Mesenchymal stem cell (in vitro differentiated cells and primary cell): ENCODE measurements around the gene HOXC11.

Source experiments
- DNase-seq: peaks from one replicate; pipeline ENCODE4 v3.0.0-alpha.2; 2013
- H2AFZ ChIP-seq: one replicate; pipeline ENCODE4 v1.6.1; 2013; ENCODE audit warnings: low read depth, mild to moderate bottlenecking, control low read depth, inconsistent platforms, low read length, moderate library complexity
- H2AK5ac ChIP-seq: 2 replicates; pipeline ENCODE4 v1.6.1; 2013; ENCODE audit warnings: low read length, moderate library complexity, mild to moderate bottlenecking, inconsistent platforms; ENCODE audit not compliant: severe bottlenecking
- H2BK120ac ChIP-seq: one replicate; pipeline ENCODE4 v1.6.1; 2013; ENCODE audit warnings: low read depth, mild to moderate bottlenecking, inconsistent platforms, low read length, moderate library complexity
- H2BK12ac ChIP-seq, 2 experiments: one replicate each; pipeline ENCODE4 v1.6.1; 2013; ENCODE audit warnings: inconsistent platforms in 2 of 2, low read length in 2 of 2, mild to moderate bottlenecking in 2 of 2, moderate library complexity in 2 of 2, control low read depth in 1 of 2
- H2BK15ac ChIP-seq: one replicate; pipeline ENCODE4 v1.6.1; 2013; ENCODE audit warnings: mild to moderate bottlenecking, low read depth, inconsistent platforms; ENCODE audit not compliant: poor library complexity, severe bottlenecking
- H2BK5ac ChIP-seq: 2 replicates; pipeline ENCODE4 v1.6.1; 2013; ENCODE audit warnings: low read depth, mild to moderate bottlenecking, low read length, control low read depth, inconsistent platforms; ENCODE audit not compliant: poor library complexity, severe bottlenecking
- H3K14ac ChIP-seq, 2 experiments: one replicate each; pipeline ENCODE4 v1.6.1; 2013; ENCODE audit warnings: inconsistent platforms in 2 of 2, low read length in 2 of 2, control low read depth in 1 of 2, mild to moderate bottlenecking in 1 of 2, moderate library complexity in 1 of 2
- H3K18ac ChIP-seq, 2 experiments: one replicate each; pipeline ENCODE4 v1.6.1; 2013; ENCODE audit warnings: inconsistent platforms in 2 of 2, low read length in 2 of 2, control low read depth in 1 of 2, low read depth in 1 of 2, mild to moderate bottlenecking in 1 of 2
- H3K23ac ChIP-seq, 2 experiments: one replicate each; pipeline ENCODE4 v1.6.1; 2013; ENCODE audit warnings: inconsistent platforms in 2 of 2, low read length in 2 of 2, mild to moderate bottlenecking in 2 of 2, moderate library complexity in 2 of 2, control low read depth in 1 of 2
- H3K27ac ChIP-seq: 2 replicates; pipeline ENCODE4 v1.5.1; 2013; ENCODE audit warnings: mild to moderate bottlenecking, moderate library complexity, low read length, control low read depth, inconsistent platforms; ENCODE audit not compliant: poor library complexity, severe bottlenecking
- H3K27me3 ChIP-seq, 2 experiments: 2 replicates each; pipeline versions ENCODE4 v1.6.1 to v1.7.0; 2013; ENCODE audit warnings: low read length in 2 of 2, mild to moderate bottlenecking in 2 of 2, moderate library complexity in 2 of 2, control low read depth in 1 of 2, inconsistent platforms in 1 of 2; ENCODE audit not compliant: control insufficient read depth in 1 of 2, insufficient read depth in 1 of 2
- H3K36me3 ChIP-seq, 2 experiments: 2 replicates each; pipeline versions ENCODE4 v1.6.1 to v1.7.0; 2013; ENCODE audit warnings: low read length in 2 of 2, control low read depth in 1 of 2, inconsistent platforms in 1 of 2, low read depth in 1 of 2, mild to moderate bottlenecking in 1 of 2; ENCODE audit not compliant: insufficient read depth in 2 of 2, control insufficient read depth in 1 of 2
- H3K4ac ChIP-seq, 2 experiments: one replicate each; pipeline ENCODE4 v1.6.1; 2013; ENCODE audit warnings: inconsistent platforms in 2 of 2, low read length in 2 of 2, mild to moderate bottlenecking in 2 of 2, moderate library complexity in 2 of 2, control low read depth in 1 of 2, low read depth in 1 of 2
- H3K4me1 ChIP-seq: 2 replicates; pipeline ENCODE4 v1.6.1; 2013; ENCODE audit warnings: low read depth, low read length, control low read depth; ENCODE audit not compliant: control insufficient read depth, insufficient read depth
- H3K4me2 ChIP-seq: 2 replicates; pipeline ENCODE4 v1.6.1; 2013; ENCODE audit warnings: low read length, mild to moderate bottlenecking, inconsistent platforms; ENCODE audit not compliant: poor library complexity, severe bottlenecking
- H3K4me3 ChIP-seq, 2 experiments: 2 replicates each; pipeline versions ENCODE4 v1.5.1 to v1.7.0; 2013; ENCODE audit warnings: low read length in 2 of 2, mild to moderate bottlenecking in 2 of 2, control low read depth in 1 of 2, low read depth in 1 of 2; ENCODE audit not compliant: insufficient read depth in 1 of 2
- H3K79me1 ChIP-seq: replicated peaks from 2 replicates; pipeline ENCODE4 v1.6.1; 2013; ENCODE audit warnings: mild to moderate bottlenecking, control low read depth, low read length, inconsistent platforms; ENCODE audit not compliant: poor library complexity, severe bottlenecking
- H3K9ac ChIP-seq: 2 replicates; pipeline ENCODE4 v1.7.0; 2013; ENCODE audit warnings: mild to moderate bottlenecking, low read length, moderate library complexity
- H3K9me3 ChIP-seq: 2 replicates; pipeline ENCODE4 v1.7.0; 2013; ENCODE audit warnings: mild to moderate bottlenecking, low read length; ENCODE audit not compliant: control insufficient read depth
- H4K8ac ChIP-seq: one replicate; pipeline ENCODE4 v1.6.1; 2013; ENCODE audit warnings: inconsistent platforms, mild to moderate bottlenecking, low read length, moderate library complexity
- H4K91ac ChIP-seq: one replicate; pipeline ENCODE4 v1.6.1; 2013; ENCODE audit warnings: mild to moderate bottlenecking, low read length, inconsistent platforms
- WGBS: methylation state at CpG from one replicate; pipeline ENCODE4 v1.1.7; 2013; ENCODE audit warnings: mixed read lengths; 5-methylcytosine and 5-hydroxymethylcytosine counted together

HOXC11 gene

GRCh38 chr12:53938326-53939140, 34.4 kb upstream of the HOXC11 start, which contains the start of gene HOXC13:
Gene HOXC13, plus strand, starts transcription at chr12:53938831. Its CDS starts 76 bp downstream, at chr12:53938907.
- Histone ChIP-seq H4K91ac (no peak within 1 kb of the TSS), H2AK5ac (no peak within 1 kb of the TSS), H3K79me1 (no peaks in the 10 kb centered on the region), H3K27me3 (peaks cover 90 to 96% of the 10 kb centered on the region in 2 experiments), H2BK5ac (no peak within 1 kb of the TSS), H3K23ac (peak within 1 kb of the TSS in 1 of 2 experiments; percentile 34), H2BK15ac (no peak within 1 kb of the TSS), H2AFZ (no peak within 1 kb of the TSS), H3K4ac (no peak within 1 kb of the TSS), H3K18ac (no peak within 1 kb of the TSS), H2BK12ac (no peak within 1 kb of the TSS), H3K14ac (no peak within 1 kb of the TSS), H3K36me3 (peaks cover 0 to 2% of the 10 kb centered on the region in 2 experiments), H3K9ac (no peak within 1 kb of the TSS), H3K4me2 (peak within 1 kb of the TSS; percentile 17), H3K9me3 (no peaks in the 10 kb centered on the region), H2BK120ac (no peak within 1 kb of the TSS), H3K4me3 (no peak within 1 kb of the TSS), H3K27ac (no peak within 1 kb of the TSS), H3K4me1 (peaks cover 13% of the 10 kb centered on the region), H4K8ac (no peak within 1 kb of the TSS)
- peak; percentile 25 for DNase-seq
- 5% methylated on average over 43 of the region's 56 CpGs for WGBS

DNA sequence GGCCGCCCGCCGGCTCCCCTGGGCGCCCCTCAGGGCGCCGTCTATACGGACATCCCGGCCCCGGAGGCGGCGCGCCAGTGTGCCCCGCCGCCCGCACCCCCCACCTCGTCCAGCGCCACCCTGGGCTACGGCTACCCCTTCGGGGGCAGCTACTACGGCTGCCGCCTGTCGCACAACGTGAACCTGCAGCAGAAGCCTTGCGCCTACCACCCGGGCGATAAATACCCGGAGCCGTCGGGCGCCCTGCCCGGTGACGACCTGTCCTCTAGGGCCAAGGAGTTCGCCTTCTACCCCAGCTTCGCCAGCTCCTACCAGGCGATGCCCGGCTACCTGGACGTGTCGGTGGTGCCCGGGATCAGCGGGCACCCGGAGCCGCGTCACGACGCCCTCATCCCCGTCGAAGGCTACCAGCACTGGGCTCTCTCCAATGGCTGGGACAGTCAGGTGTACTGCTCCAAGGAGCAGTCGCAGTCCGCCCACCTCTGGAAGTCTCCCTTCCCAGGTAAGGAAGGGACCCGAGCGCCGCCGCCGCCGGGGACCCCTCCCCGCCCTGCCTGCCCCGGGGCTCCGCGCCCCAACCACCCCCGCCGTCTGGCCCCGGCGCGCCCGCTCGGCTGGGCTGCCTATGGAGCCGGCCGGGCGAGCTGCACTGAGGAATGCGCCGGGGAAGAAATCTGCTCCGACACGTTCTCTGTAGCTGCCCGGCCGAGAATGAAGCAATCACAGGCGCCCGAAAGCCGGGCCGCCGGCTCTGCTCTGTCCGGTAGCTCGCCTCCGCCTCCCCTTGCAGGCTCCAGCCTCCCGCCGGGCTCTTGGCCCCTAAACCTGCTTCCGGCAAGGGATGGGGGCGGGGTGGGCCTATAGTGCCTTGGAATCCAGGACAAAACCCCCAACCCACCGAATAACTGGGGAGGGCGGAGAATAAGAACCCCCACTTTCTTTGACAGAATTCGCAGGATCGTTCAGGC, 33.5 kb upstream of the HOXC11 start:
- peak; percentile 29 for DNase-seq
- H3K23ac ChIP-seq = peak overlapping the region in 1 of 2 experiments; percentile 34
- no peak overlapping the region for H2AK5ac ChIP-seq
- no peak overlapping the region for H3K14ac ChIP-seq
- no peak overlapping the region for H2AFZ ChIP-seq
- peaks cover 0 to 2% of the 10 kb centered on the region in 2 experiments for H3K36me3 ChIP-seq
- H3K4me1 ChIP-seq = peaks cover 13% of the 10 kb centered on the region
- no peak overlapping the region for H4K91ac ChIP-seq
- no peaks in the 10 kb centered on the region for H3K9me3 ChIP-seq
- 7% methylated on average over 83 of the region's 91 CpGs for WGBS
- no peak overlapping the region for H3K4ac ChIP-seq
- no peak overlapping the region for H2BK15ac ChIP-seq
- H3K27ac ChIP-seq = no peak overlapping the region
- H2BK5ac ChIP-seq = no peak overlapping the region
- no peak overlapping the region for H2BK120ac ChIP-seq
- peaks cover 90 to 96% of the 10 kb centered on the region in 2 experiments for H3K27me3 ChIP-seq
- no peak overlapping the region for H2BK12ac ChIP-seq
- peak overlapping the region; percentile 13 for H3K4me2 ChIP-seq
- no peaks in the 10 kb centered on the region for H3K79me1 ChIP-seq
- H3K4me3 ChIP-seq = no peak overlapping the region
- H3K9ac ChIP-seq = no peak overlapping the region
- H3K18ac ChIP-seq = no peak overlapping the region
- H4K8ac ChIP-seq = no peak overlapping the region

- no peaks in the 10 kb centered on the region for H3K9me3 ChIP-seq
- H3K4me3 ChIP-seq = no peak overlapping the region
- H2BK5ac ChIP-seq = no peak overlapping the region
- no peak overlapping the region for H3K23ac ChIP-seq
- peaks cover 0 to 2% of the 10 kb centered on the region in 2 experiments for H3K36me3 ChIP-seq
- WGBS = 22% methylated on average over 9 of the region's 9 CpGs
- no peak overlapping the region for H2AK5ac ChIP-seq
- H3K79me1 ChIP-seq = no peaks in the 10 kb centered on the region
- no peak overlapping the region for H2BK15ac ChIP-seq
- no peak overlapping the region for H3K9ac ChIP-seq
- no peak overlapping the region for H3K4me2 ChIP-seq
- no peak for DNase-seq
- no peak overlapping the region for H4K8ac ChIP-seq
- H2BK120ac ChIP-seq = no peak overlapping the region
- no peak overlapping the region for H2AFZ ChIP-seq
- H3K27me3 ChIP-seq = peaks cover 90 to 96% of the 10 kb centered on the region in 2 experiments
- H4K91ac ChIP-seq = no peak overlapping the region
- no peak overlapping the region for H3K27ac ChIP-seq
- H3K14ac ChIP-seq = no peak overlapping the region
- H3K18ac ChIP-seq = no peak overlapping the region
- no peak overlapping the region for H3K4ac ChIP-seq
- no peak overlapping the region for H2BK12ac ChIP-seq
- H3K4me1 ChIP-seq = peaks cover 11% of the 10 kb centered on the region
Measured at GRCh38 chr12:53940443-53941014, 32.4 kb upstream of the HOXC11 start.
